NCI-H2196 (cell line): ENCODE data around the gene WDR82.

ENCODE experiments used
- DNase-seq: peaks from one replicate; lab custom pipeline; 2025; ENCODE audit not compliant: unreplicated experiment; lab: John Stamatoyannopoulos, UW

Gene WDR82

DNA sequence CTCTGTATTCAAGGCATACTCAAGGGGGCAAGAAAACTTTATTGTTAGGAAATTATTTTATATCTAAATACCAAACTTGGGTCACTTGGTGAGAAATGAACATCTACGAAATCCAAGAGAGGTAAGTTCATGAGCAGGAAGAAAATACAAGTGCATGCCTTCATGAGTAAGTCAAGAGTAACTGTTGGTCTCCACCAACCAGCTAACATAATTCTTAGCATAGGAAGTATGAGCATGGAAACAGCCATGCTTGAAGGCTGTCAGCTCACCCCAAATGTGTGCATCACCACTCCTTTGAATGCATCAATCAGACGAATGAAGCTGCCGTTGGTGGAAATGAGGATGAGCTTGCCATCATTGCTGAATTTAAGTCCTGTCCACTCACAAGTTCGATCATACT lies 19.0 kb downstream of the WDR82 start:
- no peak for DNase-seq

DNA sequence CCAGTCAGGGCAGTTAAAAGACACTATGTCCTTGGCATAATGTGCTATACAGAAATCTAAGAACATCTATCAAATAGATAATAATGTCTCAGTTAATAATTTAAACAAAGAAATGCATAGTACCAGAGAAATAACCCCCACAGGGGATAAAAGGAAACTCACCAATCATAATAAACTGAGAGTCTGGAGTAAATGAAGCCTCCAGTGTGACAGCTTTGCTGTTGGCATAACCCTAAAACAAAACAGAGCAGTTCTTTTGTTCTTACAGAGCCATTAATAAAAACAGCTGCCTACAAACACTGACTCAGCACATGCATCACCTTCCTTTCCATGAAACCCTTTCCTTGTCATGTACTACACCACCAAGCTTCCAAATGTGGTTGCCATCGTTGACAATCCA lies 19.4 kb downstream of the WDR82 start:
- no peak for DNase-seq

DNA sequence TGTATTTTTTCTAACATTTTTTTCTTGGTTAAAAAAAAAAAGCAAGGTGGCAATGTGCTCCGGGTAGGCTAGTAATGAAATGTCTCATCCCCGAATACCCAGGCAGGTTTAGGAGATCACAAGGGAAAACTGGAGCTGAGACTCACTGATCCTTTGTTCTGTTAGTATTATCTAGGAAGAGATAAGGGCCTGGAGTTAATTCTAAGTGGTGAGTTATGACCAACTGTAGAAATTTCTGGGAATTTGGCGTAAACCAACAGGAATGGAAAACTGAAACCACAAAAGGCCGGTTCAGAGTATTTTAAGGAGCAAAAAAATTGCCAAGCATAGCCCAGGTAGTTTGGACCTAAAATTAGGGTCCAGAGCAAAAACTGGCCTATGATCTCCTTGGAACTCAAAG lies 20.5 kb downstream of the WDR82 start:
- DNase-seq = no peak

DNA sequence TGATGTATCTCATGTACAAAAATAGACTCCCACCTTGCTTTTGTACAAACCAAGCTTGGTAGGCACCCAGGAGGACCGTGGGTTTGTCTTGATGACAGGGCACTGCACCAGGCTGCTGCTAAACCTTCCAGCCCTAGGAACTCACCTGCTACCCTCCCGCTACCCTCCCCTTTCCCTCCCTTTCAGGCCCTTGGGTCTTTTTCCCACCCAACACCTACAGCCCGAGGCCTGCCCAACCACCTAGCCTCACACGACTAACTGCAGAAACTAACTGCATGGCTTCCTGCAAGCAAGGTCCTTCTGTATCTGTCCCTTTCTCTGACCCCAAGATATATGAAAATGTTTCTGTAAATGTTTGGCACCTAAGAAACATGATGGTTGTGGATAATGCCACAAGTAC lies 21.8 kb downstream of the WDR82 start:
- DNase-seq = no peak

DNA sequence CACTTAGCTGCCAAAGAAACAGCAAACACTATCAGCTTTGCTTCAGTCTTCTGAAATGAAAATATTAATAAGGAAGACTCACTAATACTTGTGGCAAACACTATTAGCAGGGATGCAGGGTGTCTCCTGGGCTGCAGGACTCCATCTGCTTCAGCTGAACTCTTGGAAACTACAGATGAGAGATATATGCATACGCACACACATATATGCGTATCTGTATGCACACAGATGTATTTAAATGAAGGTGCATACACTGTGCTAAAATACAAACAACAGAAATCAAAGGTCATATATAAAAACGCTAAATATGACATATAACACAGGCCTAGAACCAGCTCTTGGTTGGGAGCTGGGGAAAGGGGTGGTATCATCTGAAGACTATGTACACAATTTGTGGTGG lies 22.3 kb downstream of the WDR82 start:
- no peak for DNase-seq

DNA sequence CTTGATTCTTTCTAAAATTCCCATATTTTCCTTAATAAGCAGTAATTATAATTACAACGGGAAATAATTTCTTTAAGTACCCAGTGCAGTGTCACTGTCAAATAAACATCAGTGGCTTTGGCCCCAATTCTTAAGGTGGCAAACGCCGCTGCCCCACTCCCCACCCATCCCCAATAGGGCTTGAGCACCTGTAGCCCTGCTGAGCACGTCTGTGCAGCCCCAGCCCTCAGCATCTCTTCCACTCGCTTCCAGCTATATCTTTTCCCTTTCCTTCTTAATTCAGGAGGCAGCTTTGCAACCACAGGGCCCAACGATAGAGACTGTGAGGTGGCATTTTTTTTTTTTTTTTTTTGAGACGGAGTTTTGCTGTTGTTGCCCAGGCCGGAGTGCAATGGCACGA lies 23.8 kb downstream of the WDR82 start:
- DNase-seq = no peak

DNA sequence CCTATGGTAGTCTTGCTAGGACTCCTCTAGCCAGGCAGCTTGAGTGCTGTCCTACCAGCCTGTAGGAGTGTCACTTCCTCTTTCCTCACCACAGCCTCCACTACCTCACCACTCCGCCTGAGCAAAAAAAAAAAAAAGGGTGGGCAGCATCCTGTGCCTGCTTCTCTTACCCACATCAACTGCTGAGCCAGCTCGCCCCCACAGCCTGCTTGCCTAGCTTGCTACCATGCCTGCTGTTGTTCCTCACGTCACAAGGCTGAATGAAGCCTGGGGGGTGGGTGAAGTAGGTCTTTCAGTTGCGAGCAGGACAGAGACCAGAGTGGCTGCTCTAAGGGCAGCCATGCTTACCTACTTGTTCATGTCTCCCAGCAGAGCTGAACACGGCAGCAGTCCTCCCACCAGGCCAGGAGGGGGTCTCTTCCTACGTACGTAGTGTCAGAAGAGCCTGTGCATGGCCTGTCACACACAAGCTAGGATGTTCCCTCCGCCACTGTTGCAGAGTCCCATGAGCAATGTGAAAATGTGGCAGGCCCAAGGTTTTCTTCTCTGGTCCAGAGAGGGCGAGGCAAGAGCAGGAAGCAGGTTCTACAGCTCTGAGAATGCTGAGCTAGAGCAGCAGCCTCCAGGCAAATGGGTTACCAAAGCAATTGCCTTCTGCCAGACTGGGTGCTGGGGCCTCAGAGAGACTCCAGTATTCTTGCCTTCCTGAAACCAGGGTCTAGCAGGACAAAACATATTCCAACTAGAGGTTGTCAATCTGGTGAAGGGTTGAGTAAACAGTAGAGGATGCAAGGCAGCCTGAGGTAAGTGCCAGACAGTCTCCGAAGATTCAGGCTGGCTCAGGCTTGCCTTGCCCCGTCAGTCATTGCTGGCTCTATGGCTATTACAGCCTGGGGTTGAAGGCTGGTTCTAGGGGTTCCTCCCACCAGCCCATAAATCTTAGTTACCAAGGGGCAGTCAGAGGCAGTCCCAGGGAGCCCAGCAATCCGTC lies 24.8 kb downstream of the WDR82 start:
- no peak for DNase-seq

DNA sequence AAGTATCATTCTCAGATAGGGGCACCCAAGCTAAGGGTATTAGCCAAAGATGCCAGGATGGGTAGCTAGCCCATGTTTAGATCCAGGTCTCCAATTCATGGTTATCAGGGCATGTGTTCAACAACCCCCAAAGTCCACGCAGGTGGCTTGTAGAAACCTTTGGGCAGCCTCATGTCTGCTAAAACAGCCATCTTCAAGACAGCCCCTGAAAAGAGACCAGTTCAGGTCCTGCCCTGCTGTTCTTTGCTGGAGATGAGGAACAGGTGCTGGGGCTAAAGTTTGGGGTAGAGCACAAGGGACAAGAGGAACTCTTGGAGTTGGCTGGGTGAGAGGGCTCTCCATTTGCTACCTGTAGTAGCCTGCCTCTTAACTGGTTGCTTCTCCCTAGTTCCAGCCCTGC lies 28.3 kb downstream of the WDR82 start:
- DNase-seq = no peak

DNA sequence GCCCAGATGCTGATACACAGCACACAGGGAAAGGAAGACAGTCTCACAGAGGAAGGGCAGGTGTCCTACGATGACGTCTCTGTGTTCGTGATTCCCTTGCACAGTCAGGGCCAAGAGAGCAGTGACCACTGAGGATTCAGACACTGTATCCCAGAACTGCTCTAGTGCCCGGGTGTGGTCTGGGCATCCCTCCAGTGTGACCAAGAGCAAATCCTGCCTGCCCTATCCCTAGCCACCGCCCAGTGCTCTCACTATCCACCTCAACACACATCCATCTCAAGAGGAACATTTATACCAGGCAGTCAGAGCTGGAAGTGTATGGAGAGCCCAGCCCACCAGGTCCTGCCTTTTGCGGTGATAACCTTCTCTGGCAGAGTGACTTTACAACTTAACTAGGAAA lies 28.8 kb downstream of the WDR82 start:
- DNase-seq = no peak

DNA sequence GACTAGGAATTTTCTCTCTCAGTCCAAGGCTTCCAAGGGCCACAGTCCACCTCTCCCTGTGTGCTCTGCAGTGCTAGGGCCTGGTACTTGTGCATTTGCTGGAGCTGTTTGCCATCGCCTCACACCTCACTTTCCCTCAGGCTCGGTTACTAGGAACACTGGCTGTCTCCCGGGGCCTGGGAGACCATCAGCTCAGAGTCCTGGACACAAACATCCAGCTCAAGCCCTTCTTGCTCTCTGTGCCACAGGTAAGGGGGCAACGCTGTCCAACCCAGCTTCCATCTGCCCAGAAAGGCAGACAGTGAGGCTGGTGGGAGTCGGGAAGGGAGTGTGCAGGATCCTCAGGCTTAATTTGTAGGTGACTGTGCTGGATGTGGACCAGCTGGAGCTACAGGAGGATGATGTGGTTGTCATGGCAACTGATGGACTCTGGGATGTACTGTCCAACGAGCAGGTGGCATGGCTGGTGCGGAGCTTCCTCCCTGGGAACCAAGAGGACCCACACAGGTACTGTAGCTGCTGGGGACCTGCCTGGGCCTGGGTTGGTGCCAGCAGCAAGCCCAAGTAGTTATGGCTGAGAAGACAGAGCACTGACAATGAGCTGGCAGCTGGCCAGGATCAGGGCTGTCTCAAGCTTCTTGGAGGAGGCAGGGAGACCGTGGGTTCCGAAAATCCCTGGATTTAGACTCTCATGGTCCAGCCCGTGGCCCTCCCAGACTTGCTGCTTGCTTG lies 29.5 kb downstream of the WDR82 start:
- no peak for DNase-seq

DNA sequence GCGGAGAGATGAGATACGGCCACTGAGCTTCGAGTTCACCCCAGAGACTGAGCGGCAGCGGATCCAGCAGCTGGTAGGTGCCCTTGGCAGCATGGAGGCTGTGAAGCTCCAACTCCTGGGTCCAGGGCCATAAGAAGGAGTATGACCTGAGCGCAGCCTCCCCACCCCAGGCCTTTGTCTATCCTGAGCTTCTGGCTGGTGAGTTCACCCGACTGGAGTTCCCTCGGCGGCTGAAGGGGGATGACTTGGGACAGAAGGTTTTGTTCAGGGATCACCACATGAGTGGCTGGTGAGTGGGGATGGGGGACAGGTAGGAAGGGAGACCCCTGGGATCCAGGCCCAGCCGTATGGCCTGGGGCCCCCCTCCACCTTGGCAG lies 30.3 kb downstream of the WDR82 start:
- DNase-seq = no peak

DNA sequence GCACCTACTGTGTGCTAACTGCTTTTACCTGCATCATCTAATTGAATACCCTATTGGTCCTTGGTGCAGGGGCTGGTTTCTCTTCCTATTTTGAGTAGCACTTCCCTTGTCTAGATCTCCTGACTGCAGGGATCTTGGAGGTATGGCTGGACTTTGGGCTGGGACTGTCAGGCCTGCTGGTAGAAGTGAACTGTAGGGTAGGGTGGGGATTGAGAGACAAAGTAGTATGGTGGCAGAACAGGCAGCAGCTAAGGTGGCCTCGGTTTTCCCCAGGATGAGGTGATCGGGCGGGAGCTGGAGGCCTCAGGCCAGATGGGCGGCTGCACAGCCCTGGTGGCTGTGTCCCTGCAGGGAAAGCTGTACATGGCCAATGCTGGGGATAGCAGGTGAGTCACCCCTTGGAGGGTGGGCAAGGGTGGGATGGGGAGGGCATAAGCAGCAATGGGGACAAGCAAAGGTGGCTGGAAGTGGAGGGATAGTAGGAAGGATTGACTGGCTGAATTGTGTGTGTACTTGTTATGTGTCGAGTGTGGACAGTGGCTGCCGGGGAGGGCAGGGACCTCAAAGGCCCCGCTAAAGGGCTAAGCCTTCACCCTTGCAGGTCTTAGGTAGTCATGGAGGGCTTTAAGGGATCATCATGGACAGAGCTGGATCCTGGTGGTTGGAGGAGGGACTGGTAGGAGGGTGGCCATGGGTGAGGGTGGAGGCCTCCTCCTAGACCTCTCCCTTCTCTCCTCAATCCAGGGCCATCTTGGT lies 30.9 kb downstream of the WDR82 start:
- DNase-seq = no peak

DNA sequence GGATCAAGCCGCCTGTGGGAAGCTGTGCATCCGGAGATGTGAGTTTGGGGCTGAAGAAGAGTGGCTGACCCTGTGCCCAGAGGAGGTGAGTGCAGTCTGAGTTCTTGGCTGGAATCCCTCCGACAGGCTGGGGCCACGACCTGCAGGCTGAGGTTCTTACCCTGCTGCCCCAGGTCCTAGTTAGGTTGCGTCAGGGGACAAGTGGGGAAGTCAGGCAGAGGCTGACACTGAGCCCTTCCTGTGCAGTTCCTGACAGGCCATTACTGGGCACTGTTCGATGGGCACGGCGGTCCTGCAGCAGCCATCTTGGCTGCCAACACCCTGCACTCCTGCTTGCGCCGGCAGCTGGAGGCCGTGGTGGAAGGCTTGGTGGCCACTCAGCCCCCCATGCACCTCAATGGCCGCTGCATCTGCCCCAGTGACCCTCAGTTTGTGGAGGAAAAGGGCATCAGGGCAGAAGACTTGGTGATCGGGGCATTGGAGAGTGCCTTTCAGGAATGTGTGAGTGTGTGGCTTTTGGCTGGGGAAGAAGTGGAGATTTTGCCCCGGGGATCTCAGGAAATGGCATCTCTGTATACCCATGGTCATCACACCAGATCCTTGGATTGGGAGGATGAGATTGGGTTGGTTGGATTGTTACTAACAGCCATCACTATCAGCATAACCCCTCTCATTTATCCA lies 31.6 kb downstream of the WDR82 start:
- no peak for DNase-seq

DNA sequence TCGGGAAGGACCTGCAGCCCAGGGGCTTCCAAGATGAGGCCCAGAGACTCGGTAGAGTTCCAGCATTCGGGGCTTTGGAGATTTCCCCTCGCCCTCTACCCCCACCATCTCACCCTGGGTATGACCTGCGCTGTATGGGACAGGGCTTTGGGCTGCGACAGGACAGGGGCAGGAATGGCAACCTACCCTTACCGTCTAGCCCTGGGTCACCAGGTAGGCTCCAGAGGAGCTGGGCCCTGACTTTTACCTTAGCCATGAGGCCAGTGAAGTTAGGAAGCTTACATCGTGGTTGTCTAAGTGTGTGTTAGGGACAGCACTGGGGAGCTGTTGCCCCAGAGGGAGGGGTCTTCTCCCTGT lies 32.2 kb downstream of the WDR82 start:
- DNase-seq = no peak

DNA sequence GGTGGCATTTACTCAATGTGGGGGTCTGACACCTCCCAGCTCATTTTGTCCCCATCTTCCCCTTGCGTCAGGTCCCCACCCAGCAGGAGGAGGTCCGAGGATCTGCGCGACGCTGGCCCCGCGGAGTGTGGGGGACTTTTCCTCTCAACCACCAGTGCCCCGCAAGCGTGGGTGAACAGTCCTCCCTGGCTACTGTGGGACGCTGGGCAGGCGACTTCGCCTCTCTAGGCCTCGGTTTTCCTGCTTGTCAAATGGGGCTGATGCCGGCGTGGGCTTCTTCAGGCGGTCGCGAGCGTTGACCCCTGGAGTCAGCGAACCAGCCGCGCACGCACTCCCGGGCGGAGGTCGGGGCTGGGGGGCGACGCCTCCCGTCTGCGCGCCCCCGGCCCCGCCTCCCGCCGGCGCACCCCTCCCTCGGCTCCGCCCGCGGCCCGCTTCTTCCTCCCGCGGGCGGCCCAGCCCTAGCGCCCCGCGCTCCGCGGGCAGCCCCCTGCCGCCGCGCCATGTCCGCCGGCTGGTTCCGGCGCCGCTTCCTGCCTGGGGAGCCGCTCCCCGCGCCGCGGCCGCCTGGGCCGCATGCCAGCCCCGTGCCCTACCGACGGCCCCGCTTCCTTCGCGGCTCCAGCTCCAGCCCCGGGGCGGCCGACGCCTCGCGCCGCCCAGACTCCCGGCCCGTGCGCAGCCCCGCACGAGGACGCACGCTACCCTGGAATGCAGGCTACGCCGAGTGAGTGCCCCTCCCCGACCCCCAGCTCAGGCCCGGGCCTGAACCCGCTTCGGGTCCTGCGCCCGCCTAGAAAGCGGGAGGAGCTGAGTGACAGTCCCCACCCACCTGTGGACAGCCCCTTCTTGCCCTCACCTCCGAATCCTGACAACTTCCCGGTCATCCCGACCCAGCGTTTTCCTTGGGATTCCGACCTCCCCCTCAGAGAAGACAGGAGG lies 32.9 kb downstream of the WDR82 start, which contains the start of gene PPM1M:
TSS of gene PPM1M (plus strand) at position 438 of the 942 bp plus-strand sequence. CDS start at position 504, 66 bp downstream.
- peak; percentile 29 for DNase-seq

DNA sequence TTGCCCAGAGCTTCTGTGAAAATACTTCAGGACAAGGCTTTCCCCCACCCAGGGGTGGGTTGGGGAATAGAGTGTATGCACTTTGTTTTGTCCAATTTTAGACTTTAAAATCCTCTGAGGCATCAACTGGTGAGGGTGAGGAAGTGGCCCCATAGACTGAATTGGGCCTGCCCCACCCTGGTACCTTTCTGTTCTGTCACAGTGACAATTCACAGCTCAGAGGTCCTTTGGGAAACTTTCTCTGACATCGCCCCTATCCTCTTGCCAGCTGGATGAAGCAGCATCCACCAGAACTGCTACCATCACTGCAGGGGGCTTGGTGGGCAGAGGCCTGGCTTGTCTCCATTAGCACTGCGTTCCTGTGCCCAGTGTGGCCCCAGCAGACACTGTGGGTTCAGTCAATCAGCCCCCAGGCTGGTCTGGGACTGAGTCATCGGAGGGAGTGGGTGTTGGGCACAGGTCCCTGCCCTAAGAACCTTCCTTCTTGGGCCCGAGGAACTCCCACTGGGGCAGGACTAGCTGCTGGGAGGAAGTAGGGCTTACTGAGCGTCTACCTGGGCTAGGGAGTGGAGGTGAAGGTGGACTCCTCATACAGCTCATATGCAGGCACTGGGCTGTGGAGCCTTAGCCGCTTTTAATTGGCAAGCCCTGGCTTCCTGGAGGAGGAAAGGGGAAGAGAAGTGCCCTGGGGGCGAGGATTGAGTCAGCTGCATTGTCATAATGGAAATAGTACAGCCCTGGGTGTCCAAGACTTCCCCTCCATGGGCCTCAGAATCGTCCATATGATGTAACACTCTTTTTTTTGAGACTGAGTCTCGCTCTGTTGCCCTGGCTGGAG lies 34.4 kb downstream of the WDR82 start:
- DNase-seq = no peak

DNA sequence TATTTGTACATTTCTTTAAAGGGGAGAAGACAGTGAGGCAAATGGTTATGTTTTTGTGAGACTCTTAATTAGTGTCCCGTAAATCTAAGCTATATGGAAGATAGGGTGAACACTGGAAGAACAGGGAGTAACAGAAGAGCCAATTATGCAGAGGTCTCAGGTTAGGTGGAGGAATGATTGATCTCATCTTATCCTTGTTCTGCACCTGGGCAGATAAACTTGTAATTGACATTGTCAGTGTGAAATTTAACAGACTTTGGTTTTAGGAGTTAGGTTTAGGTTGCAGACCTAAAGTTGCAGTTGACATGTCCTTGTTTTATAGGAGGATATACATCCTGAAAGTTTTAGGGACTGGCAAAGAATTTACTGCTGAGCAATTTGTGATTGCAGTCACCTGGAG lies 36.4 kb downstream of the WDR82 start:
- DNase-seq = no peak

DNA sequence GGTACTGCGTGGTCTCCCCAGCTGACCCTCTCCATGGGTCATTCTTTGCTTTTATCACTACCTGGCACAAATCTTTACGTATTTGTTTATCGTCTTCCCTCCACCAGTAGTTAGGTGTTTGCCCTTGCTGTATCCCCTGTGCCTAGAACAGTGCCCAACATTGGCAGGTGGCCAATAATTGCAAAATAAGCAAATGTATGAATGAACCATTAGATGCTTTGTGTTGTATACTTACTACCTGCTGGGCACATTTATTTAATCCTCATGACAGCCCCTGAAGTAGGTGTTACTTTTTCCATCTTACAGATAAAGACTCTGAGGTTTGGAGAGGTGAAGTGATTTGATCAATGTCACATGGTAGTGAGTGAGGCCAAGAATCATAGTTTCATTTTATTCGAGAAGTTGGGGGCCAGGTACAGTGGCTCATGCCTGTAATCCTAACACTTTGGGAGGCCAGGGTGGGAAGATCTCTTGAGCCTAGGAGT lies 37.5 kb downstream of the WDR82 start:
- DNase-seq = no peak
